Activated T-cell treated with anti-CD3 and anti-CD28 coated beads for 1 hour (primary cell): ENCODE results near the gene SLC22A1.
"Not testable (repeated sequence)": the region's sequence is repeated elsewhere in the genome, so short reads cannot be mapped to it uniquely, and the experiment has no call there.

Experiments used
- DNase-seq: peaks from one replicate; pipeline ENCODE4 v3.0.0-alpha.2; 2020; ENCODE audit warnings: low read depth

SLC22A1 gene

DNA sequence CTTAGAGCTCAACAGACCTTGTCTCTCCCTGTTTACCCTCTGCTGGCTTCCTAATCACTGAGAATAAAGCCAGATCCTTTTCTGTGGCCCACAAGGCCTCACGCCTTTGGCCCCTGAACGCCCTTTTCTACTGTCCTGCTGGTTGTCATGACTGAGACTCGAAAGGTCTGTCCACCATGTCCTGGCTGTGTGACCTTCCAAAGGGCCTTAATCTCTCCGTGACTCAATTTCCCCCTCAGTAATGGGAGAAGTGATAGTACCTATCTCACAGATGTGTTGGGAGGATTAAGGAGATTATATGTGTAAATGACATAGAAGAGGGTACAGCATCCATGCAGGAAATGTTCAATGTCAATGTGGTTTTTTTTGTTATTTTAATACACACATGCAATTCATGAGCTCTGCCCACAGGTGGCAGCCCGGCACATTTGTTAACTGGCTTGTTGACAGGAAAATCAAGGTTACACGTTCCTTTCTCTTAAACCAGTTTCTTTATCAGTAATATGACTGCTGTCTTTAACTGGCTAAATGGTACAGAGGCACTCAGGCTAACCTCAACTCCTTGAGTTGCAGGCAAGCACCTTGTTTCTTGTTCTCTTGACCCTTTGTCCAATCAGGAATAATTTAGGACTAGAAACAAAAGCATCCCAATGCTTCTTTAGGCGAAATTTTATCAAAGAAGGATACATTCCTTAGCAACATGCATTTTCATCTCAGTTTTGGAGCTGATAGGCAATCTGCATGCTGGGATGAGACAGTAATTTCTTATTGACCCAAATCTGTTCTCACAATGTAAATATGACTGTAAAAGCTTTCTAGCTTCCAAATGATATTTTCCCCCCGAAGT is 16.6 kb downstream of the SLC22A1 start:
- DNase-seq = peak; percentile 52

GRCh38 chr6:160138839-160139419 is 17.3 kb downstream of the SLC22A1 start:
- DNase-seq = no peak

DNA sequence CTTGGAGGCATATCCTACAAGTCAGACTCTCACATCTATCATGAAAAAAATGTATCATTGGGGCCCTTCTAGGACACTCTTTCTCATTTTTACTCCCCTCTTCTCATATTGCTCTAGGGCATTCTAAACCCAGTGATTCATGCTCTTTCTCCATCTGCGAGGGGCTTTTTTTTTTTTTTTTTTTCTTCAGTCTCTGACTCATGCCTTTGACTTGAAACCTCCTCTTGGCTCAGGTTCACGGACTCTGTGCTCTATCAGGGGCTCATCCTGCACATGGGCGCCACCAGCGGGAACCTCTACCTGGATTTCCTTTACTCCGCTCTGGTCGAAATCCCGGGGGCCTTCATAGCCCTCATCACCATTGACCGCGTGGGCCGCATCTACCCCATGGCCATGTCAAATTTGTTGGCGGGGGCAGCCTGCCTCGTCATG is 17.8 kb downstream of the SLC22A1 start:
- no peak for DNase-seq

GRCh38 chr6:160140493-160140892 is 18.9 kb downstream of the SLC22A1 start:
- not testable (repeated sequence) for DNase-seq

DNA sequence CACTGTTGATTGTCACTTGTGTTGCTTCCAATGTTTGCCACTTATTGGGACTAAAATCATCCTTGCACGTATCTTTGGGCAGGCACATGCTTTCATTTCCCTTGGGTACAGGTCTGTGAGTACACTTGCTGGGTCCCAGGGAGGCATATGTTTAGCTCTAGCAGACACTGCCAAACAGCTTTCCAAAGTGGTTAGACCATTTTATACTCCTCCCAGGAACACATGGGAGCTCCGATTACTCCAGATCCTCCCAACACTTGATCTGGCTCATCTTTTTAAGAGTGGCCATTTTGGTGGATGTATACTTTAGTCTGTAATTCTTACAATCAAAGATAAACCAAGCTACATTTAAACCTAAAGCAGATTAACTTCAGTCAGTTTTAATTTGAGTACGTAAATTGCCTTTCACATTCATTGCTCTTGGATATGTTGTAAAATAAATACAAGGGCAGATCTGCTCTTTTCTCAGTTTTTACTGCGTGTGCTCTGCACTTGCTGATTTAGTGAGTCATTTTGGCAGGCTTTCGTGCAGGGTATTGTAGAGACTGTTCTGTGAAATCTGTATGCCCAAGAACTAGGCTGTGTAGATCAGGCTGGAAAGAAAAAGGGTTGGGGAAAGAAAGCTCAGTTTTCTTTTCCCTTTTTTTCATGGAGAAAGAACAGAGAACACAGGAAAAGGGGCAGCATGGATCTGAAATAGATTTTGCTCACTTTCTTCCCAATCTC is 19.5 kb downstream of the SLC22A1 start:
- no peak for DNase-seq

- no peak for DNase-seq
Observed at GRCh38 chr6:160142115-160142715, 20.6 kb downstream of the SLC22A1 start.

GRCh38 chr6:160146454-160147145 is 25.0 kb downstream of the SLC22A1 start:
- no peak for DNase-seq

DNA sequence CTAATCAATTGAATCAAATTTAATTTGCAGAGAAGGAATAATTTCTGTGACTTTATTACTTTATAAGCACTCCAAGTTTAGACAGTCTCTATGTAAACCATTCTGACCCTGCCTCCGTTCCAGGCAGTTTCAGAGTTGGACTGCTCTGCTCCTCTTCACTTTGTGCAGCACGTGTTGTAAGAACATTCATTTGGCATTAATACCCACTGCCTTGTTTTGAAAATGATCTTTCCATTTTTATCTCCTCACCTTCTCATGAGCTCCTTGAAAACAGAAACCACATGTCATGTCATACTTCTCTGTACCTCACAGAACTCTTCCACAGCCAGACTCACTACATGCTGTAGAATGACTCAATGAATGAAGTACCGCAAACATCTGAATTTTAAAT is 25.5 kb downstream of the SLC22A1 start:
- no peak for DNase-seq

- DNase-seq = no peak
Observed at GRCh38 chr6:160154471-160154870, 32.9 kb downstream of the SLC22A1 start.

- DNase-seq = no peak
Observed at GRCh38 chr6:160156842-160157241, 35.2 kb downstream of the SLC22A1 start.

GRCh38 chr6:160160450-160160849 is 38.8 kb downstream of the SLC22A1 start:
- no peak for DNase-seq

DNA sequence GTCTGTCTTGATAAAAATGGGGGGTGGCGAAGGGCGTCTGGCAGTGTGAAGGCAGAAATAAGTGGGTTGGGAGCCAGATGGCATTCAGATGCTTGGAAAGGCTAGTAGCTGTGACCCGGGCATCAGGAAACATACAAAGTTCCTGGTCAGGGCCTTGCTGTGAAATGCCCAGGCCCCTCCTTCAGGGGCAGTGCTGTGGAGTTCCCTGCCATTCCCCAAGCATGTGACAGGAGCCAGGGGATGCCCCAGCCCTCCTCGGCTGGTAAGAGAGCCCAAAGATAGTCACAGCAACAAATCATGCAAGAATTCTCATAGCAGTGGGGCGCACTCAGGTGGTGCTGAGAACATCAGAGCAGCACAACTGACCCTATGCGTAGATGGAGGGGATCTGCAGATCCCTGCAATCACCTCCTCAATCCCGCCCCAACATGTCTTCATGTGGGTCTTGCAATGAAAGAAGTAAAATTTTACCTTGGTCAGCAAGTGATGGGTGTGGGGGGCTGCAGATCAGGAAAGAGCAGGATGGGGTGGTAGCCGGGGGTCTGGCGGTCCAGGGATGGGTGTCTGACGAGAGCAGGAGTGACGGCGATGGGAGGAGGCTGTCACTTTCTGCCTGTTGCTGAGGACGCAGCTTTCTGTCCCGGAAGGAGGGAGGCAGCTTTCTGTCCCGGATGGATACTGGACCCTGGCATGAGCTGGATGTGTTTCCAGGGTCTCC is 39.5 kb downstream of the SLC22A1 start:
- DNase-seq = no peak

GRCh38 chr6:160161647-160161986 is 40.0 kb downstream of the SLC22A1 start:
- no peak for DNase-seq

- DNase-seq = no peak
Observed at GRCh38 chr6:160162030-160162566, 40.5 kb downstream of the SLC22A1 start.

DNA sequence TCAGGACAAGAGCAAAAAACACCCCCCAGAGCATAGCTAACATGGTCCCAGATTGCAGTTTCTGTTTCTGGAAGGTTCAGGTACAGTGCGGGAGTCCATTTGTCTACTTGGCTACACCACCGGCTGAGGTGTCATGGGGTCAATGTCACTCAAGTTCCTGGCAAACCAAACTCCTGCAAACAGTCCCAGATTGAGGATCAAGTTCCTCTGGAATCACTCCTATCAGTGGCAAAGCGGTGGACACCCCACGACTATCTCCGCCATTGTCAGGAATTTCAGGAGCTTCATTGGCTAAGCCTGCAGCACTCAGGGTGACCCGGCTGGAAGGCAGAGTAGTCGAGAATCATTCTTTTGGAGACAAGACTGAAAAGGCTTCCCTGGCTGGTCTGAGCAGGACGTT is 41.8 kb downstream of the SLC22A1 start:
- DNase-seq = no peak

- no peak for DNase-seq
Observed at GRCh38 chr6:160163912-160164311, 42.3 kb downstream of the SLC22A1 start.

DNA sequence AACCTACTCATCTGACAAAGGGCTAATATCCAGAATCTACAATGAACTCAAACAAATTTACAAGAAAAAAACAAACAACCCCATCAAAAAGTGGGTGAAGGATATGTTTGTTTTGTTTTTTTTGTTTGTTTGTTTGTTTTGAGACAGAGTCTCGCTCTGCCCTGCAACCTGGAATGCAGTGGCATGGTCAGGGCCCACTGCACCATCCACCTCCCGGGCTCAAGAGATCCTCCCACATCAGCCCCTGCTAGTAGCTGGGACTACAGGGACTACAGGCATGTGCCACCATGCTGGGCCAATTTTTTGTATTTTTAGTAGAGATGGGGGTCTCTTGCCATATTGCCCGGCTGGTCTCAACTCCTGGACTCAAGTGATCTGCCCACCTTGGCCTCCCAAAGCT is 44.3 kb downstream of the SLC22A1 start:
- DNase-seq = not testable (repeated sequence)

DNA sequence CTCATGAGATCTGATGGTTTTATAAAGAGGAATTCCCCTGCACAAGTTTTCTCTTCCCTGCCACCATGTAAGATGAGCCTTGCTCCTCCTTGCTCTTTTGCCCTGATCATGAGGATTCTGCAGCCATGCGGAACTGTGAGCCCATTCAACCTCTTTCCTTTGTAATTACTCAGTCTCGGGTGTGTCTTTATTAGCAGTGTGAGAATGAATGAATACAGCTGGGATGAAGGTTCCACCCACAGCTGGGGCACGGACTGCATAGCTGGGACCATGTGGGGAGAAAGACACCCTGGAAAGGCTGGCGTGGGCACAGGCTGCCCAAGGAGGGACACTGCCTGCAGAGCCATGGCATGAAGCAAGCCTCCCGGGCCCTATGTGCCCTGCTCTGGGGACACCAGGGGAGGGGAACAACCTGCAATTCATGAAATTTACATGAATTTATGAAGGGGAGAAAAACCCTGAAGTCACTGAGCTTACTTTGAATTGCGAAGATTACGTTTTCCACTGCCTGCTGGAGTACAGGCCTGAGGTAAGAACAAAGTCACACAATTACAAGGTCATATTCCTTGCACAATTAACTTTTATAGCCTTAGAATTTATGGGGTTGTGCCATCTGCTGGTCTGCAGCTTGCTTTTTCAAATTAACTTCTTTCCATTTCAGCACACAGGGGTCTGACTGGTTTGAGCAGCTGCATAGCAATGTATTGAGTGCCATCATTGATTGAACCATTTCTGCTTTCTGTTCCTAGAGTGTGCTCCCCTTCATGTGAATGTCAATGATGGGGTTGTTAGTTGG is 46.2 kb downstream of the SLC22A1 start:
- DNase-seq = no peak

GRCh38 chr6:160170018-160170680 is 48.5 kb downstream of the SLC22A1 start:
- no peak for DNase-seq

- DNase-seq = no peak
Observed at GRCh38 chr6:160172704-160173103, 51.1 kb downstream of the SLC22A1 start.
